Ascending aorta (tissue), 2 donors: ENCODE data around the gene TMEM229A. TPM values are rescaled to one million over a fixed set of nuclear protein-coding genes. Genes with fewer than 3 reads are reported as not detected.

Experiments used
- DNase-seq, 2 donors: peaks; one replicate each; pipeline ENCODE4 v3.0.0-alpha.2; 2019; ENCODE audit warnings: low spot score in 2 of 2
- H3K27ac ChIP-seq, 2 donors: fragments of 200-600 bp; sonication (generic); one replicate each; pipeline ENCODE4 v1.5.1; 2016 to 2017; ENCODE audit warnings: mild to moderate bottlenecking in 1 of 2
- H3K27me3 ChIP-seq: fragments of 200-600 bp; sonication (generic); one replicate; pipeline ENCODE4 v1.5.1; 2017
- H3K36me3 ChIP-seq, 2 donors: fragments of 200-600 bp; sonication (generic); one replicate each; pipeline ENCODE4 v1.5.1; 2016
- H3K4me1 ChIP-seq, 2 donors: fragments of 200-600 bp; sonication (generic); one replicate each; pipeline ENCODE4 v1.5.1; 2016 to 2017; ENCODE audit warnings: mild to moderate bottlenecking in 1 of 2
- H3K4me3 ChIP-seq, 2 donors: fragments of 200-600 bp; sonication (generic); one replicate each; pipeline ENCODE4 v1.5.1; 2016 to 2017; ENCODE audit warnings: mild to moderate bottlenecking in 1 of 2
- H3K9me3 ChIP-seq, 2 donors: fragments of 200-600 bp; sonication (generic); one replicate each; pipeline ENCODE4 v1.5.1; 2016
- CTCF ChIP-seq, 3 experiments: fragments of 200-600 bp in 2 of 3; fragments of 450-650 bp in 1 of 3; sonication (generic) in 2 of 3; IDR thresholded peaks; one replicate each; pipeline ENCODE4 v1.5.1; 2016 to 2019; ENCODE audit warnings: antibody characterized with exemption in 3 of 3, mild to moderate bottlenecking in 1 of 3, moderate library complexity in 1 of 3
- intact Hi-C: fragments of 100-400 bp; cut with DNase I; formaldehyde crosslinking; loops from one replicate; pipeline ENCODE4 v1.15.1; 2023
- total RNA-seq: library from RNA; depleted of rRNA; stranded (reverse); fragments of >200 nt; gene quantifications from one replicate; pipeline ENCODE4 v1.1.0, GENCODE V29; 2016

The TMEM229A gene
- total RNA-seq, 1 donor from 2014 or later: not detected

- intact Hi-C loops: no loop called here
- Histone ChIP-seq H3K4me1 (peaks cover 5 to 8% of the 10 kb centered on the region in 2 donors), H3K27ac (no peak overlapping the region), H3K9me3 (no peaks in the 10 kb centered on the region), H3K36me3 (no peaks in the 10 kb centered on the region), H3K4me3 (no peak overlapping the region), H3K27me3 (peaks cover 7% of the 10 kb centered on the region)
- no peak for TF ChIP-seq CTCF (IDR thresholded peaks at IDR 0.05)
- no peak for DNase-seq
Measured at GRCh38 chr7:124035706-124036105, 2.8 kb upstream of the TMEM229A start.

GRCh38 chr7:124034754-124035100 is 1.9 kb upstream of the TMEM229A start:
- peaks cover 5 to 8% of the 10 kb centered on the region in 2 donors for H3K4me1 ChIP-seq
- intact Hi-C loops: no loop called here
- DNase-seq: no peak
- no peak for TF ChIP-seq CTCF (IDR thresholded peaks at IDR 0.05)
- no peaks in the 10 kb centered on the region for H3K9me3 ChIP-seq
- H3K27me3 ChIP-seq: peaks cover 7% of the 10 kb centered on the region
- no peaks in the 10 kb centered on the region for H3K36me3 ChIP-seq
- no peak overlapping the region for H3K27ac ChIP-seq
- H3K4me3 ChIP-seq: no peak overlapping the region

- TF ChIP-seq CTCF (IDR thresholded peaks at IDR 0.05): no peak
- no peak overlapping the region for H3K27ac ChIP-seq
- H3K27me3 ChIP-seq: peaks cover 7% of the 10 kb centered on the region
- H3K9me3 ChIP-seq: no peaks in the 10 kb centered on the region
- peak overlapping the region in 1 of 2 donors; percentile 72 for H3K4me3 ChIP-seq
- peaks cover 5 to 8% of the 10 kb centered on the region in 2 donors for H3K4me1 ChIP-seq
- intact Hi-C loops: no loop called here
- no peaks in the 10 kb centered on the region for H3K36me3 ChIP-seq
- no peak for DNase-seq
Measured at GRCh38 chr7:124033807-124034753, 1.2 kb upstream of the TMEM229A start.

GRCh38 chr7:124033095-124033806 is 384 bp upstream of the TMEM229A start:
- H3K4me3 ChIP-seq: peak overlapping the region; percentile 53 to 72
- intact Hi-C loops: no loop called here
- H3K36me3 ChIP-seq: no peaks in the 10 kb centered on the region
- H3K27me3 ChIP-seq: peaks cover 7% of the 10 kb centered on the region
- no peak overlapping the region for H3K27ac ChIP-seq
- peaks cover 5 to 8% of the 10 kb centered on the region in 2 donors for H3K4me1 ChIP-seq
- no peak for TF ChIP-seq CTCF (IDR thresholded peaks at IDR 0.05)
- H3K9me3 ChIP-seq: no peaks in the 10 kb centered on the region
- no peak for DNase-seq

- intact Hi-C loops: no loop called here
- peaks cover 7% of the 10 kb centered on the region for H3K27me3 ChIP-seq
- H3K36me3 ChIP-seq: no peaks in the 10 kb centered on the region
- H3K9me3 ChIP-seq: no peaks in the 10 kb centered on the region
- DNase-seq: no peak
- peak overlapping the region; percentile 53 to 72 for H3K4me3 ChIP-seq
- H3K4me1 ChIP-seq: peaks cover 5 to 8% of the 10 kb centered on the region in 2 donors
- no peak overlapping the region for H3K27ac ChIP-seq
- TF ChIP-seq CTCF (IDR thresholded peaks at IDR 0.05): no peak
Measured at GRCh38 chr7:124031919-124032318, 948 bp downstream of the TMEM229A start.
